Measurements from ENCODE around the gene NPAS2.
A peak's percentile ranks its signal among the peaks of the same experiment; 100 is the strongest.

NPAS2 gene

GRCh38 chr2:100785626-100786296 lies 34.2 kb upstream of the NPAS2 start:
- TF ChIP-seq, protein P1, sequence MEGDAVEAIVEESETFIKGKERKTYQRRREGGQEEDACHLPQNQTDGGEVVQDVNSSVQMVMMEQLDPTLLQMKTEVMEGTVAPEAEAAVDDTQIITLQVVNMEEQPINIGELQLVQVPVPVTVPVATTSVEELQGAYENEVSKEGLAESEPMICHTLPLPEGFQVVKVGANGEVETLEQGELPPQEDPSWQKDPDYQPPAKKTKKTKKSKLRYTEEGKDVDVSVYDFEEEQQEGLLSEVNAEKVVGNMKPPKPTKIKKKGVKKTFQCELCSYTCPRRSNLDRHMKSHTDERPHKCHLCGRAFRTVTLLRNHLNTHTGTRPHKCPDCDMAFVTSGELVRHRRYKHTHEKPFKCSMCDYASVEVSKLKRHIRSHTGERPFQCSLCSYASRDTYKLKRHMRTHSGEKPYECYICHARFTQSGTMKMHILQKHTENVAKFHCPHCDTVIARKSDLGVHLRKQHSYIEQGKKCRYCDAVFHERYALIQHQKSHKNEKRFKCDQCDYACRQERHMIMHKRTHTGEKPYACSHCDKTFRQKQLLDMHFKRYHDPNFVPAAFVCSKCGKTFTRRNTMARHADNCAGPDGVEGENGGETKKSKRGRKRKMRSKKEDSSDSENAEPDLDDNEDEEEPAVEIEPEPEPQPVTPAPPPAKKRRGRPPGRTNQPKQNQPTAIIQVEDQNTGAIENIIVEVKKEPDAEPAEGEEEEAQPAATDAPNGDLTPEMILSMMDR (conservative IDR thresholded peaks at IDR 0.05; ENCODE audit: low read depth, low read length), result no peak
- peak overlapping the region; percentile 25 for H3K4me3 ChIP-seq (ENCODE audit: low read length)

DNA sequence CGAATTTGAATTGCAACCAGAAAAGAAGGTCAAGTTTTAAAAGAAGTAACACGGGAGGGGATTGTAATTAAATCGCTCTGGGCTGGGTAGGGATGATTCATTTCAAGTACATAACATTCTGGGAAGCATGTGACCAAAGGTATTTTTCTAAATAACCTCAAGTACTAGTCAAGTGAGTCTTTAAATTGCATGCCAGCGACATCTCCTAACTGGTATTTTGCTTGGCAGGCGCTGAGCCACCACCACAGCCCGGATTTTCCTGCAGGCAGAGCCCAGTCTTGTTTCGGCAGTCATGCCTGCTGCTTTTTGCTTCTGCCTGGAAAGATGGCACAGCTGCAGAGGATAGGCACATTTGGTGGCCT lies 33.7 kb upstream of the NPAS2 start:
- TF ChIP-seq, protein P1 (conservative IDR thresholded peaks at IDR 0.05; ENCODE audit: low read depth, low read length), result no peak
- DNase-seq (ENCODE audit: low read depth), result peak; percentile 96
- peak overlapping the region; percentile 25 for H3K4me3 ChIP-seq (ENCODE audit: low read length)

More at GRCh38 chr2:100785626-100786296, 34.2 kb upstream of the NPAS2 start:
- DNase-seq (ENCODE audit: low read depth), result no peak

GRCh38 chr2:100786985-100787384 lies 33.0 kb upstream of the NPAS2 start:
- no peak overlapping the region for H3K4me3 ChIP-seq (ENCODE audit: low read length)
- DNase-seq (ENCODE audit: low read depth), result no peak
- TF ChIP-seq, protein P1 (conservative IDR thresholded peaks at IDR 0.05; ENCODE audit: low read depth, low read length), result no peak

DNA sequence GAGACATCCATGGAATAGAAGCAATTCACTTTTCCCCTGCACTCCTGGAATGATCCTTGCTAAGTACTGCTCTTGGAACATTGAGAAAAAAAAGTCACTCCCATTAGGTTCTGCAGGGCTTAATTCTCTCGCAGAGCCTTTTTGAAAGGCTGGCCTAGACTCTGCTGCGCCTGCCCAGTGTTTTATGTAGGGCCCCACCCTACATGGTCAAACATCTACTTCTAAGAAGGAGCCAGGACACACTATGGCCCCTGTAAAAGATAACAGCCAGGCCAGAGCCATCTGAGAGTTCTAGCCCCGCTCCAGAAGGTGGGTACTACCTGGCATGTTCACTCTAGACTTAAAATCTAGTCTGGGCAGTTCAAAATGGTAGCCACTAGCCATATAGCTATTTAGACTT lies 30.6 kb upstream of the NPAS2 start:
- TF ChIP-seq, protein P1 (conservative IDR thresholded peaks at IDR 0.05; ENCODE audit: low read depth, low read length), result no peak
- no peak overlapping the region for H3K4me3 ChIP-seq (ENCODE audit: low read length)
- no peak for DNase-seq (ENCODE audit: low read depth)

DNA sequence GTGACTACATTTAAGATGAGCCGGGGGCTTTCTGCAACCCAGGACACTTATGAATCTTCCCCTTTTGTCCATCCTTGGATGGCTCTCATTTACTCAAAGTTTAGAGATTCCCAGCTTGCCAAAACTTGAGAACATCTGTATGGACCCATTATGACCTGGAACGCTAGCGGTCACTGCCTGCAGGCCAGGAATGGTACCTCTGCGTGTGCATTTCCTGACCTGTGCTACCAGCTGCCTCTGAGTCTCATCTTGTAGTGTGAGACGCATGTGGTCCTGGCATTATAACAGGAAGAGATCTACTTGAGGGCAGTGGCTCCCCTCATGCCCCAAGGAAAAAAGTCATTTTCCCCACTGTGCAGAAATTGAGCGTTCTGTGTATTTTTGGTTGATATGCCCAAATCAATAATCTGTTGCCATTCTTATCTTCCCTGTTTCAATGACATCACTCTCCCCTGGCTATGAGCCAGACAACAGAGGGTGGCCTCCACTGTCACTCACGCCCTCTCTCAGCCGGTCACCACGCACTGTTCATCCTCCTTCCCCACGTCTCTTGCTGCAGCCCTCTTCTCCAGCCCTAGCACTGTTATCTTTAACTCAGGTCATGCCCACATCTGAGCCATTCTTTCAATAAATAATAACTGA lies 28.5 kb upstream of the NPAS2 start:
- DNase-seq (ENCODE audit: low read depth), result no peak
- TF ChIP-seq, protein P1 (conservative IDR thresholded peaks at IDR 0.05; ENCODE audit: low read depth, low read length), result no peak
- H3K4me3 ChIP-seq (ENCODE audit: low read length), result no peak overlapping the region

DNA sequence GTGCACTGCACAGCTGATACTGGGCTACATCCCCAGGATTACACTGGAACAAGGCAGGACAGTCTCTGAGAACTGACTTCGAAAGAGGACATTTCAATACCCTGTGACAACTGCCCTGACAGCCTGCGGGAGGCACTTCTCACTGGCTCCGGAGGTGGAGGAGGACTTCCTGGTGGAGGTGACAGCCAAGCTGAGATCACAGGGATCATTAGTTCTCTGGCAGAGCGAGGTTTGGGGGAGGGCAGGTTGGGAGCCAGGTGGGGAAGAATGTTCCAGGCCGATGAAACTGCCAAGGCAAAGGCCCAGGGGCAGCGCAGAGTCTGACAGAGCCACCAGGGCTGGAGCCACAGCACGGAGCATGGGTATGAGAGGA lies 28.0 kb upstream of the NPAS2 start:
- no peak overlapping the region for H3K4me3 ChIP-seq (ENCODE audit: low read length)
- TF ChIP-seq, protein P1 (conservative IDR thresholded peaks at IDR 0.05; ENCODE audit: low read depth, low read length), result no peak

DNA sequence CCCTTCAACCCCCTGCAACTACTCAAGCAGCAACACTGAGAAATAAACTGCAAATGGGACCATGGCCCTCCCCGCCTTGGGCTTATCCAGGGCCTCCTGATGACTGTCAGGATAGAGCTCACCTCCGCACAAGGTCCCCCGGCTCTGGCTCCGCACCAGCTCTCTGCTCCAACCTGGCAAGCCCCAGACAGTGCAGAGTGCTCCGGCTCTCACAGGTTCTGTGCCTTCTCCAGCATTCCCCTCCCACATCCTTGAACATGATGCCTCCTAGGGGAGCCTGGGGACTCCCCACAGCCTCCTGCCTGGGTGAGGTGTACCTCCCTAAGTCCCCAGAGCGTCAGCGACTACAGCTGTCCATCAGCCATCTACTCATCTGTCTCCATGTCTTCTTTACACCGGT lies 26.7 kb upstream of the NPAS2 start:
- DNase-seq (ENCODE audit: low read depth), result no peak
- TF ChIP-seq, protein P1 (conservative IDR thresholded peaks at IDR 0.05; ENCODE audit: low read depth, low read length), result no peak
- no peak overlapping the region for H3K4me3 ChIP-seq (ENCODE audit: low read length)

More for the DNA sequence above, 28.0 kb upstream of the NPAS2 start:
- no peak for DNase-seq (ENCODE audit: low read depth)

All from retinal pigment epithelial cell (primary cell).